K562 (cell line): ENCODE measurements around the gene ZFP57. TPM values are rescaled to one million over a fixed set of nuclear protein-coding genes. Genes with fewer than 3 reads are reported as not detected.

Source experiments
- EHMT2 ChIP-seq: fragments of 450-650 bp; IDR thresholded peaks from 2 replicates; pipeline ENCODE4 v1.6.1; 2018; ENCODE audit warnings: antibody characterized with exemption
- HNRNPL ChIP-seq: fragments of 200-400 bp; formaldehyde crosslinking; IDR thresholded peaks from 2 replicates; pipeline ENCODE4 v1.6.1; 2017; ENCODE audit warnings: low read depth, mild to moderate bottlenecking, low read length
- L3MBTL2 ChIP-seq: fragments of 450-650 bp; IDR thresholded peaks from 2 replicates; pipeline ENCODE4 v1.6.1; 2016; ENCODE audit warnings: mild to moderate bottlenecking, moderate library complexity
- MAFK ChIP-seq: IDR thresholded peaks from 2 replicates; pipeline ENCODE4 v1.6.1; 2011; ENCODE audit warnings: low read length, improper control_type of control experiment
- NFATC3 ChIP-seq: fragments of 450-650 bp; IDR thresholded peaks from 2 replicates; pipeline ENCODE4 v1.6.1; 2017; ENCODE audit warnings: mild to moderate bottlenecking
- NRF1 ChIP-seq, 2 experiments: fragments of 450-650 bp; IDR thresholded peaks in 1 of 2; conservative IDR thresholded peaks in 1 of 2; 2 replicates each; pipeline ENCODE4 v1.6.1; 2014; ENCODE audit warnings: mild to moderate bottlenecking in 2 of 2
- RBM22 ChIP-seq: fragments of 200-400 bp; formaldehyde crosslinking; IDR thresholded peaks from 2 replicates; pipeline ENCODE4 v1.6.1; 2018; ENCODE audit warnings: low read length, low read depth; ENCODE audit not compliant: poor library complexity, severe bottlenecking
- SNIP1 ChIP-seq: fragments of 450-650 bp; IDR thresholded peaks from 2 replicates; pipeline ENCODE4 v1.7.1; 2017; ENCODE audit warnings: low read depth, mild to moderate bottlenecking
- TCF3 ChIP-seq: sonication (generic); formaldehyde crosslinking; IDR thresholded peaks from 2 replicates; pipeline ENCODE4 v1.4.0; 2020; ENCODE audit warnings: mild to moderate bottlenecking, missing genetic modification reagents
- TEAD1 ChIP-seq, 2 experiments: fragments of 450-650 bp in 1 of 2; sonication (generic) in 1 of 2; formaldehyde crosslinking; IDR thresholded peaks; 2 replicates each; pipeline versions ENCODE4 v1.4.0 to v1.8.0; 2020 to 2022; ENCODE audit warnings: mild to moderate bottlenecking in 2 of 2, missing genetic modification reagents in 1 of 2
- ZFX ChIP-seq: sonication (generic); formaldehyde crosslinking; IDR thresholded peaks from 2 replicates; pipeline ENCODE4 v1.8.0; 2022; ENCODE audit warnings: mild to moderate bottlenecking, missing genetic modification reagents, moderate library complexity
- ZNF217 ChIP-seq: sonication (generic); formaldehyde crosslinking; IDR thresholded peaks from 2 replicates; pipeline ENCODE4 v1.8.0; 2022; ENCODE audit warnings: mild to moderate bottlenecking, missing genetic modification reagents
- ZNF445 ChIP-seq: fragments of 250-450 bp; sonication (Bioruptor Pico); IDR thresholded peaks from 2 replicates; pipeline ENCODE4 v1.4.0; 2020; ENCODE audit warnings: low read depth, mild to moderate bottlenecking, moderate library complexity
- ZNF57 ChIP-seq: fragments of 450-650 bp; formaldehyde crosslinking; IDR thresholded peaks from 2 replicates; pipeline ENCODE4 v1.4.0; 2020; ENCODE audit warnings: mild to moderate bottlenecking, moderate library complexity
- polyA plus RNA-seq, 8 experiments: library from polyadenylated mRNA; depleted of rRNA in 4 of 8; stranded (reverse) in 5 of 8; unstranded in 3 of 8; fragments of >200 nt; fragmentation: Nextera tagmentation in 2 of 8; fragmentation: Illumina TruSeq in 1 of 8; extraction: Ambion mirVana in 2 of 8; extraction: Trizol in 1 of 8; gene quantifications; 2 replicates each; pipeline versions ENCODE4 v1.2.1 to v1.2.3, GENCODE V29; 2011 to 2014; ENCODE audit warnings: inconsistent platforms in 1 of 8, missing spikeins in 1 of 8
- total RNA-seq, 7 experiments: library from RNA; depleted of rRNA in 6 of 7; stranded (reverse); fragments of >200 nt in 6 of 7; fragmentation: Illumina TruSeq in 2 of 7; extraction: Trizol in 2 of 7; gene quantifications; 2 replicates each; pipeline versions ENCODE4 v1.2.1 to v1.2.3, GENCODE V29; 2011 to 2021; ENCODE audit warnings: low replicate concordance in 1 of 7
- TF ChIP-seq, protein P1 (sequence below): fragments of 450-650 bp; IDR thresholded peaks from 2 replicates; pipeline ENCODE4 v1.6.1; 2016; ENCODE audit warnings: low read depth, mild to moderate bottlenecking, moderate library complexity
- TF ChIP-seq, protein P2 (sequence below): fragments of 450-650 bp; IDR thresholded peaks from 2 replicates; pipeline ENCODE4 v1.6.1; 2016; ENCODE audit warnings: missing biosample characterization, missing genetic modification characterization
- TF ChIP-seq, protein P3 (sequence below): fragments of 450-650 bp; IDR thresholded peaks from 2 replicates; pipeline ENCODE4 v1.6.1; 2016
- TF ChIP-seq, protein P4 (sequence below): fragments of 250-450 bp; sonication (Bioruptor Pico); IDR thresholded peaks from 2 replicates; pipeline ENCODE4 v1.8.0; 2022; ENCODE audit warnings: moderate library complexity, mild to moderate bottlenecking, inconsistent platforms
- TF ChIP-seq, protein P5 (sequence below): fragments of 250-450 bp; sonication (Bioruptor Pico); IDR thresholded peaks from 2 replicates; pipeline ENCODE4 v1.4.0; 2020; ENCODE audit warnings: mild to moderate bottlenecking, moderate library complexity, borderline replicate concordance
- TF ChIP-seq, protein P6 (sequence below): sonication (generic); formaldehyde crosslinking; IDR thresholded peaks from 2 replicates; pipeline ENCODE4 v1.8.0; 2022; ENCODE audit warnings: mild to moderate bottlenecking, missing genetic modification reagents

Gene ZFP57
- total and polyA plus RNA-seq, 9 of the 15 experiments (the other 6 are each of a cell fraction or from before 2014, with no cell fraction given) = 0.04 to 0.28 (median 0.13) TPM

DNA sequence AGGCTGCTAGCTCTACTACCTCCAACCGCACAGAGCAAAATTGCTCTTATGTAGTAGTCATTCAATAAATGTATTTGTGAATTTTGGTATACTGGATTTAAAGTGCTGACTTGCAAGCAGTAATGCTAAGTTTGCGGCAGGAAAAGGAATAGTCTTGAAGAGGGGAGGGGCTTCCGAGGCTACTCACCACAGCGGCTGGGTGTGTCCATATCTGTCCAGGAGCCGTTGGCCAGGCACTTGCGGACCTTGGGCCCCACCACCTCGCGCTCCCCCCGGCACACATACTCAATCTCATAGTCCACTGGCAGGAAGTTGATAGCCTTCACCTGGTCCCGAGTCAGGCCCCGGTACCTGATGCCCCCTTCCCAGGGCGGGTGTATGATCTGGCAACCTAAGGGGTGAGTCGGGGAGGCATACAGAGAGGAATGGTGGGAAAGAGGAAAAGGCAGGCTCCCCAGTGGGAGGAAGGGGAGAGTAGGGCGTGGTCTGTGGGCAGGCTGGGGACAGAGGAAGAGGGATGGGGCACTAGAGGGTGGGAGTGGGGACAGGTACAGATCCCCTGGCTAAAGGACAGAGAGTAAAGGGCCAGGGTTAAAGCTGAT, 49.6 kb downstream of the ZFP57 start (continued):
- TF ChIP-seq MAFK (peak; percentile 61), HNRNPL (no peak), SNIP1 (no peak), ZNF57 (CRISPR knock-in tag) (no peak), ZFX (peak; percentile 28; the same call in 1 of the 2 replicates), ZNF217 (CRISPR knock-in tag) (no peak), NFATC3 (no peak), ZNF445 (CRISPR knock-in tag) (no peak), EHMT2 (peak; percentile 21; the same call in 1 of the 2 replicates), RBM22 (no peak), TEAD1 (CRISPR knock-in tag; IDR thresholded peaks at IDR 0.05) (peak in 1 of 2 experiments; percentile 19; a peak in 1 of 4 replicates), NRF1 (conservative IDR thresholded peaks at IDR 0.05 in 1 of 2, IDR thresholded peaks at IDR 0.05 in 1 of 2) (peak; percentile 31 to 56; a peak in 3 of 4 replicates), L3MBTL2 (peak; percentile 42; the same call in 1 of the 2 replicates), TCF3 (CRISPR knock-in tag) (no peak; the same call in 1 of the 2 replicates)
- TF ChIP-seq, protein P1, sequence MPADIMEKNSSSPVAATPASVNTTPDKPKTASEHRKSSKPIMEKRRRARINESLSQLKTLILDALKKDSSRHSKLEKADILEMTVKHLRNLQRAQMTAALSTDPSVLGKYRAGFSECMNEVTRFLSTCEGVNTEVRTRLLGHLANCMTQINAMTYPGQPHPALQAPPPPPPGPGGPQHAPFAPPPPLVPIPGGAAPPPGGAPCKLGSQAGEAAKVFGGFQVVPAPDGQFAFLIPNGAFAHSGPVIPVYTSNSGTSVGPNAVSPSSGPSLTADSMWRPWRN = no peak
- TF ChIP-seq, protein P2, sequence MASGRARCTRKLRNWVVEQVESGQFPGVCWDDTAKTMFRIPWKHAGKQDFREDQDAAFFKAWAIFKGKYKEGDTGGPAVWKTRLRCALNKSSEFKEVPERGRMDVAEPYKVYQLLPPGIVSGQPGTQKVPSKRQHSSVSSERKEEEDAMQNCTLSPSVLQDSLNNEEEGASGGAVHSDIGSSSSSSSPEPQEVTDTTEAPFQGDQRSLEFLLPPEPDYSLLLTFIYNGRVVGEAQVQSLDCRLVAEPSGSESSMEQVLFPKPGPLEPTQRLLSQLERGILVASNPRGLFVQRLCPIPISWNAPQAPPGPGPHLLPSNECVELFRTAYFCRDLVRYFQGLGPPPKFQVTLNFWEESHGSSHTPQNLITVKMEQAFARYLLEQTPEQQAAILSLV = no peak
- TF ChIP-seq, protein P3, sequence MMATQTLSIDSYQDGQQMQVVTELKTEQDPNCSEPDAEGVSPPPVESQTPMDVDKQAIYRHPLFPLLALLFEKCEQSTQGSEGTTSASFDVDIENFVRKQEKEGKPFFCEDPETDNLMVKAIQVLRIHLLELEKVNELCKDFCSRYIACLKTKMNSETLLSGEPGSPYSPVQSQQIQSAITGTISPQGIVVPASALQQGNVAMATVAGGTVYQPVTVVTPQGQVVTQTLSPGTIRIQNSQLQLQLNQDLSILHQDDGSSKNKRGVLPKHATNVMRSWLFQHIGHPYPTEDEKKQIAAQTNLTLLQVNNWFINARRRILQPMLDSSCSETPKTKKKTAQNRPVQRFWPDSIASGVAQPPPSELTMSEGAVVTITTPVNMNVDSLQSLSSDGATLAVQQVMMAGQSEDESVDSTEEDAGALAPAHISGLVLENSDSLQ = 0 out of 2 replicates have a peak, but pooled peaks have one; percentile 3
- TF ChIP-seq, protein P4, sequence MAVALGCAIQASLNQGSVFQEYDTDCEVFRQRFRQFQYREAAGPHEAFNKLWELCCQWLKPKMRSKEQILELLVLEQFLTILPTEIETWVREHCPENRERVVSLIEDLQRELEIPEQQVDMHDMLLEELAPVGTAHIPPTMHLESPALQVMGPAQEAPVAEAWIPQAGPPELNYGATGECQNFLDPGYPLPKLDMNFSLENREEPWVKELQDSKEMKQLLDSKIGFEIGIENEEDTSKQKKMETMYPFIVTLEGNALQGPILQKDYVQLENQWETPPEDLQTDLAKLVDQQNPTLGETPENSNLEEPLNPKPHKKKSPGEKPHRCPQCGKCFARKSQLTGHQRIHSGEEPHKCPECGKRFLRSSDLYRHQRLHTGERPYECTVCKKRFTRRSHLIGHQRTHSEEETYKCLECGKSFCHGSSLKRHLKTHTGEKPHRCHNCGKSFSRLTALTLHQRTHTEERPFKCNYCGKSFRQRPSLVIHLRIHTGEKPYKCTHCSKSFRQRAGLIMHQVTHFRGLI (CRISPR knock-in tag) = no peak
- TF ChIP-seq, protein P5, sequence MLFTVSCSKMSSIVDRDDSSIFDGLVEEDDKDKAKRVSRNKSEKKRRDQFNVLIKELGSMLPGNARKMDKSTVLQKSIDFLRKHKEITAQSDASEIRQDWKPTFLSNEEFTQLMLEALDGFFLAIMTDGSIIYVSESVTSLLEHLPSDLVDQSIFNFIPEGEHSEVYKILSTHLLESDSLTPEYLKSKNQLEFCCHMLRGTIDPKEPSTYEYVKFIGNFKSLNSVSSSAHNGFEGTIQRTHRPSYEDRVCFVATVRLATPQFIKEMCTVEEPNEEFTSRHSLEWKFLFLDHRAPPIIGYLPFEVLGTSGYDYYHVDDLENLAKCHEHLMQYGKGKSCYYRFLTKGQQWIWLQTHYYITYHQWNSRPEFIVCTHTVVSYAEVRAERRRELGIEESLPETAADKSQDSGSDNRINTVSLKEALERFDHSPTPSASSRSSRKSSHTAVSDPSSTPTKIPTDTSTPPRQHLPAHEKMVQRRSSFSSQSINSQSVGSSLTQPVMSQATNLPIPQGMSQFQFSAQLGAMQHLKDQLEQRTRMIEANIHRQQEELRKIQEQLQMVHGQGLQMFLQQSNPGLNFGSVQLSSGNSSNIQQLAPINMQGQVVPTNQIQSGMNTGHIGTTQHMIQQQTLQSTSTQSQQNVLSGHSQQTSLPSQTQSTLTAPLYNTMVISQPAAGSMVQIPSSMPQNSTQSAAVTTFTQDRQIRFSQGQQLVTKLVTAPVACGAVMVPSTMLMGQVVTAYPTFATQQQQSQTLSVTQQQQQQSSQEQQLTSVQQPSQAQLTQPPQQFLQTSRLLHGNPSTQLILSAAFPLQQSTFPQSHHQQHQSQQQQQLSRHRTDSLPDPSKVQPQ = no peak
- TF ChIP-seq, protein P6, sequence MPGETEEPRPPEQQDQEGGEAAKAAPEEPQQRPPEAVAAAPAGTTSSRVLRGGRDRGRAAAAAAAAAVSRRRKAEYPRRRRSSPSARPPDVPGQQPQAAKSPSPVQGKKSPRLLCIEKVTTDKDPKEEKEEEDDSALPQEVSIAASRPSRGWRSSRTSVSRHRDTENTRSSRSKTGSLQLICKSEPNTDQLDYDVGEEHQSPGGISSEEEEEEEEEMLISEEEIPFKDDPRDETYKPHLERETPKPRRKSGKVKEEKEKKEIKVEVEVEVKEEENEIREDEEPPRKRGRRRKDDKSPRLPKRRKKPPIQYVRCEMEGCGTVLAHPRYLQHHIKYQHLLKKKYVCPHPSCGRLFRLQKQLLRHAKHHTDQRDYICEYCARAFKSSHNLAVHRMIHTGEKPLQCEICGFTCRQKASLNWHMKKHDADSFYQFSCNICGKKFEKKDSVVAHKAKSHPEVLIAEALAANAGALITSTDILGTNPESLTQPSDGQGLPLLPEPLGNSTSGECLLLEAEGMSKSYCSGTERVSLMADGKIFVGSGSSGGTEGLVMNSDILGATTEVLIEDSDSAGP (CRISPR knock-in tag) = 0 out of 2 replicates have a peak, but pooled peaks have one; percentile 43
